Trophoblast cell (in vitro differentiated cells and primary cell): Measurements from ENCODE around the gene CCL17.

Source experiments
- DNase-seq, 2 donors: peaks; one replicate each; pipeline ENCODE4 v3.0.0-alpha.2; 2016
- H2AFZ ChIP-seq: 2 replicates; pipeline ENCODE4 v1.6.1; 2013; ENCODE audit warnings: low read length, moderate library complexity, mild to moderate bottlenecking; ENCODE audit not compliant: insufficient read depth, poor library complexity
- H2AK5ac ChIP-seq: 2 replicates; pipeline ENCODE4 v1.6.1; 2013; ENCODE audit warnings: mild to moderate bottlenecking, low read length
- H2BK120ac ChIP-seq: 2 replicates; pipeline ENCODE4 v1.6.1; 2013; ENCODE audit warnings: low read length, mild to moderate bottlenecking, moderate library complexity; ENCODE audit not compliant: insufficient read depth, poor library complexity
- H2BK12ac ChIP-seq: 2 replicates; pipeline ENCODE4 v1.6.1; 2013; ENCODE audit warnings: mild to moderate bottlenecking, low read length, moderate library complexity
- H2BK5ac ChIP-seq: 2 replicates; pipeline ENCODE4 v1.6.1; 2013; ENCODE audit warnings: low read length, low read depth, moderate library complexity, mild to moderate bottlenecking; ENCODE audit not compliant: poor library complexity
- H3K14ac ChIP-seq: 2 replicates; pipeline ENCODE4 v1.6.1; 2013; ENCODE audit warnings: mild to moderate bottlenecking, low read length
- H3K18ac ChIP-seq: 2 replicates; pipeline ENCODE4 v1.6.1; 2013; ENCODE audit warnings: mild to moderate bottlenecking, low read length
- H3K23ac ChIP-seq: 2 replicates; pipeline ENCODE4 v1.6.1; 2013; ENCODE audit warnings: low read length
- H3K27ac ChIP-seq: 2 replicates; pipeline ENCODE4 v1.5.1; 2013; ENCODE audit warnings: low read depth, mild to moderate bottlenecking, inconsistent platforms, low read length, moderate library complexity
- H3K27me3 ChIP-seq: 2 replicates; pipeline ENCODE4 v1.6.1; 2013; ENCODE audit warnings: inconsistent platforms, mild to moderate bottlenecking, low read length, moderate library complexity; ENCODE audit not compliant: insufficient read depth
- H3K36me3 ChIP-seq, 2 experiments: 1 replicate in 1 of 2; 2 replicates in 1 of 2; pipeline ENCODE4 v1.6.1; 2013; ENCODE audit warnings: low read length in 2 of 2, mild to moderate bottlenecking in 2 of 2, moderate library complexity in 1 of 2; ENCODE audit not compliant: insufficient read depth in 2 of 2, control insufficient read depth in 1 of 2
- H3K4ac ChIP-seq: 2 replicates; pipeline ENCODE4 v1.6.1; 2013; ENCODE audit warnings: low read depth, mild to moderate bottlenecking, low read length, moderate library complexity
- H3K4me1 ChIP-seq, 2 experiments: 1 replicate in 1 of 2; 2 replicates in 1 of 2; pipeline ENCODE4 v1.6.1; 2013; ENCODE audit warnings: low read length in 2 of 2, mild to moderate bottlenecking in 2 of 2, moderate library complexity in 1 of 2; ENCODE audit not compliant: insufficient read depth in 2 of 2, control insufficient read depth in 1 of 2
- H3K4me2 ChIP-seq: 2 replicates; pipeline ENCODE4 v1.6.1; 2013; ENCODE audit warnings: inconsistent platforms, mild to moderate bottlenecking, low read length, moderate library complexity
- H3K4me3 ChIP-seq: 2 replicates; pipeline ENCODE4 v1.5.1; 2013; ENCODE audit warnings: mild to moderate bottlenecking, low read depth, low read length, inconsistent platforms
- H3K79me1 ChIP-seq: one replicate; pipeline ENCODE4 v1.6.1; 2013; ENCODE audit warnings: low read length
- H3K79me2 ChIP-seq: 2 replicates; pipeline ENCODE4 v1.6.1; 2013; ENCODE audit warnings: low read length, mild to moderate bottlenecking; ENCODE audit not compliant: control insufficient read depth, insufficient read depth, poor library complexity
- H3K9ac ChIP-seq: 2 replicates; pipeline ENCODE4 v1.6.1; 2013; ENCODE audit warnings: mild to moderate bottlenecking, low read length
- H3K9me3 ChIP-seq: 2 replicates; pipeline ENCODE4 v1.6.1; 2013; ENCODE audit warnings: low read depth, mild to moderate bottlenecking, control low read depth, inconsistent platforms, low read length; ENCODE audit not compliant: insufficient read depth
- H4K12ac ChIP-seq: 2 replicates; pipeline ENCODE4 v1.6.1; 2013; ENCODE audit warnings: low read depth, mild to moderate bottlenecking, low read length, moderate library complexity
- H4K8ac ChIP-seq: 2 replicates; pipeline ENCODE4 v1.6.1; 2013; ENCODE audit warnings: low read depth, mild to moderate bottlenecking, low read length, moderate library complexity
- H4K91ac ChIP-seq: one replicate; pipeline ENCODE4 v1.6.1; 2013; ENCODE audit warnings: low read depth, mild to moderate bottlenecking, low read length, moderate library complexity
- WGBS: extraction: QIAGEN DNeasy Blood & Tissue Kit; methylation state at CpG from one replicate; pipeline ENCODE4 v1.1.7; 2013; ENCODE audit warnings: missing lambda C conversion rate; ENCODE audit not compliant: insufficient read length, insufficient coverage; ENCODE audit errors: extremely low coverage; 5-methylcytosine and 5-hydroxymethylcytosine counted together

The CCL17 gene

DNA sequence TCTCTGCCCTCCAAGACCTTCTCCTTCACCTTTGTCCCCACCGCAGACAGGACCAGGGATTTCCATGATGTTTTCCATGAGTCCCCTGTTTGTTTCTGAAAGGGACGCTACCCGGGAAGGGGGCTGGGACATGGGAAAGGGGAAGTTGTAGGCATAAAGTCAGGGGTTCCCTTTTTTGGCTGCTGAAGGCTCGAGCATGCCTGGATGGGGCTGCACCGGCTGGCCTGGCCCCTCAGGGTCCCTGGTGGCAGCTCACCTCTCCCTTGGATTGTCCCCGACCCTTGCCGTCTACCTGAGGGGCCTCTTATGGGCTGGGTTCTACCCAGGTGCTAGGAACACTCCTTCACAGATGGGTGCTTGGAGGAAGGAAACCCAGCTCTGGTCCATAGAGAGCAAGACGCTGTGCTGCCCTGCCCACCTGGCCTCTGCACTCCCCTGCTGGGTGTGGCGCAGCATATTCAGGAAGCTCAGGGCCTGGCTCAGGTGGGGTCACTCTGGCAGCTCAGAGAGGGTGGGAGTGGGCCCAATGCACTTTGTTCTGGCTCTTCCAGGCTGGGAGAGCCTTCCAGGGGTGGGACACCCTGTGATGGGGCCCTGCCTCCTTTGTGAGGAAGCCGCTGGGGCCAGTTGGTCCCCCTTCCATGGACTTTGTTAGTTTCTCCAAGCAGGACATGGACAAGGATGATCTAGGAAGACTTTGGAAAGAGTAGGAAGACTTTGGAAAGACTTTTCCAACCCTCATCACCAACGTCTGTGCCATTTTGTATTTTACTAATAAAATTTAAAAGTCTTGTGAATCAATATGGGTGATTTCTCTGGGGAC, 20.1 kb upstream of the CCL17 start:
- no peak overlapping the region for H4K8ac ChIP-seq
- H4K91ac ChIP-seq = peak overlapping the region; percentile 58
- H3K4ac ChIP-seq = peak overlapping the region; percentile 67
- peak overlapping the region; percentile 81 for H2BK12ac ChIP-seq
- no peaks in the 10 kb centered on the region for H3K36me3 ChIP-seq
- H3K27me3 ChIP-seq = no peaks in the 10 kb centered on the region
- peak overlapping the region; percentile 44 for H2AFZ ChIP-seq
- H3K9me3 ChIP-seq = no peaks in the 10 kb centered on the region
- no peak overlapping the region for H3K9ac ChIP-seq
- peak overlapping the region; percentile 77 for H3K18ac ChIP-seq
- peak overlapping the region; percentile 16 for H4K12ac ChIP-seq
- H2BK5ac ChIP-seq = peak overlapping the region; percentile 22
- peak overlapping the region; percentile 19 for H3K4me2 ChIP-seq
- peaks cover 21% of the 10 kb centered on the region for H3K79me1 ChIP-seq
- H3K4me1 ChIP-seq = peaks cover 22 to 24% of the 10 kb centered on the region in 2 experiments
- H3K4me3 ChIP-seq = no peak overlapping the region
- H3K79me2 ChIP-seq = no peaks in the 10 kb centered on the region
- H3K23ac ChIP-seq = no peak overlapping the region
- H2BK120ac ChIP-seq = peak overlapping the region; percentile 74
- H2AK5ac ChIP-seq = peak overlapping the region; percentile 95
- WGBS = no CpG with 5 or more reads among the region's 11 CpGs
- no peak for DNase-seq
- peak overlapping the region; percentile 61 for H3K27ac ChIP-seq
- peak overlapping the region; percentile 43 for H3K14ac ChIP-seq

GRCh38 chr16:57385083-57385482, 19.5 kb upstream of the CCL17 start:
- H3K4me1 ChIP-seq = peaks cover 18% of the 10 kb centered on the region in 2 experiments
- H4K91ac ChIP-seq = peak overlapping the region; percentile 26
- H3K36me3 ChIP-seq = no peaks in the 10 kb centered on the region
- no peak overlapping the region for H3K23ac ChIP-seq
- no peak overlapping the region for H3K14ac ChIP-seq
- H3K4ac ChIP-seq = no peak overlapping the region
- no peaks in the 10 kb centered on the region for H3K27me3 ChIP-seq
- no peak overlapping the region for H4K8ac ChIP-seq
- no peaks in the 10 kb centered on the region for H3K9me3 ChIP-seq
- no peak overlapping the region for H2BK120ac ChIP-seq
- no CpG with 5 or more reads among the region's 5 CpGs for WGBS
- H2AFZ ChIP-seq = no peak overlapping the region
- no peak overlapping the region for H4K12ac ChIP-seq
- H3K18ac ChIP-seq = no peak overlapping the region
- H3K79me1 ChIP-seq = peaks cover 18% of the 10 kb centered on the region
- no peak overlapping the region for H3K4me2 ChIP-seq
- H2BK12ac ChIP-seq = peak overlapping the region; percentile 63
- H2BK5ac ChIP-seq = no peak overlapping the region
- no peaks in the 10 kb centered on the region for H3K79me2 ChIP-seq
- H3K4me3 ChIP-seq = no peak overlapping the region
- H3K27ac ChIP-seq = no peak overlapping the region
- peak overlapping the region; percentile 42 for H2AK5ac ChIP-seq
- no peak overlapping the region for H3K9ac ChIP-seq
- no peak for DNase-seq

GRCh38 chr16:57386381-57386951, 18.1 kb upstream of the CCL17 start:
- H3K9ac ChIP-seq = no peak overlapping the region
- no peak overlapping the region for H3K18ac ChIP-seq
- no peak overlapping the region for H4K12ac ChIP-seq
- H4K91ac ChIP-seq = no peak overlapping the region
- no peaks in the 10 kb centered on the region for H3K79me2 ChIP-seq
- H3K36me3 ChIP-seq = no peaks in the 10 kb centered on the region
- H3K4me3 ChIP-seq = no peak overlapping the region
- H4K8ac ChIP-seq = no peak overlapping the region
- no peaks in the 10 kb centered on the region for H3K27me3 ChIP-seq
- H2BK12ac ChIP-seq = no peak overlapping the region
- H2BK5ac ChIP-seq = no peak overlapping the region
- H3K23ac ChIP-seq = no peak overlapping the region
- H3K4ac ChIP-seq = no peak overlapping the region
- no peak overlapping the region for H3K14ac ChIP-seq
- no CpG with 5 or more reads among the region's 5 CpGs for WGBS
- H3K9me3 ChIP-seq = no peaks in the 10 kb centered on the region
- no peak overlapping the region for H3K27ac ChIP-seq
- no peak for DNase-seq
- H3K4me1 ChIP-seq = peaks cover 14 to 18% of the 10 kb centered on the region in 2 experiments
- H2BK120ac ChIP-seq = no peak overlapping the region
- H2AFZ ChIP-seq = no peak overlapping the region
- no peak overlapping the region for H2AK5ac ChIP-seq
- peaks cover 14% of the 10 kb centered on the region for H3K79me1 ChIP-seq
- H3K4me2 ChIP-seq = no peak overlapping the region

DNA sequence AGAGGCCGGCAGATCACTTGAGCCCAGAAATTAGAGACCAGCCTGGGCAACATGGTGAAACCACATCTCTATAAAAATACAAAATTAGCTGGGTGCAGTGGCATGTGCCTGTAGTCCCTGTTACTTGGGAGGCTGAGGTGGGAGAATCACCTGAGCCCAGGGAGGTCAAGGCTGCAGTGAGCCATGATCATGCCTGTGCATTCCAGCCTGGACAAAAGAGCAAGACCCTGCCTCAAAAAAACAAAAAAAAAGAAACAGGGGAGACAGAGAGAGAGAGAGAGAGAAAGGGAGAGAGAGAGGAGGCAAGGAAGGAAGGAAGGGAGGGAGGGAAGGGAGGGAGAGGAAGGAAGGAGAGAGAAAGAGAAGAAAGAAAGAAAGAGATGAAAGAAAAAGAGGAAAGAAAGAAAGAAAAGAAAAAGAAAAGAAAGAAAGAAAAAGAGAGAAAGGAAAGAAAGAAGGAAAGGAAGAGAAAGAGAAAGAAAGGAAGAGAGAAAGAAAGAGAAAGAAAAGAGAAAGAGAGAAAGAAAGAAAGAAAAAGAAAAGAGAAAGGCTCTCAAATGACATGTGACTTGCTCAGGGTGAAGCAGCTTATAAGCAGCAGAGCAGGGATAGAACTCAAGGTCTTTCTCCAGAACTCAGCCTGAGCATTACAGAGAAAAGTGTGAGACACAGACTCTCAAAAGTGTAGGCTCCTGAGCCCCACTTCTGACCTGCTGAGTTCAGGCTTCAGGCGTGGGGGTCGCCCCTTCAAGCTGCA, 16.8 kb upstream of the CCL17 start:
- no peak overlapping the region for H3K18ac ChIP-seq
- H2BK5ac ChIP-seq = no peak overlapping the region
- H2AFZ ChIP-seq = no peak overlapping the region
- no peak overlapping the region for H2BK12ac ChIP-seq
- no peak overlapping the region for H3K27ac ChIP-seq
- H4K12ac ChIP-seq = no peak overlapping the region
- no CpG with 5 or more reads among the region's 3 CpGs for WGBS
- H4K91ac ChIP-seq = peak overlapping the region; percentile 47
- no peaks in the 10 kb centered on the region for H3K79me2 ChIP-seq
- H3K79me1 ChIP-seq = peaks cover 6% of the 10 kb centered on the region
- H2BK120ac ChIP-seq = no peak overlapping the region
- no peaks in the 10 kb centered on the region for H3K27me3 ChIP-seq
- H3K9me3 ChIP-seq = no peaks in the 10 kb centered on the region
- no peak overlapping the region for H3K4me3 ChIP-seq
- no peak overlapping the region for H3K9ac ChIP-seq
- H3K4ac ChIP-seq = no peak overlapping the region
- H3K23ac ChIP-seq = no peak overlapping the region
- no peak overlapping the region for H3K4me2 ChIP-seq
- H3K14ac ChIP-seq = no peak overlapping the region
- H3K4me1 ChIP-seq = peaks cover 14 to 16% of the 10 kb centered on the region in 2 experiments
- no peak overlapping the region for H2AK5ac ChIP-seq
- DNase-seq = no peak
- H4K8ac ChIP-seq = no peak overlapping the region
- no peaks in the 10 kb centered on the region for H3K36me3 ChIP-seq
